ENCODE results near the gene OR10H5. TPM values are rescaled to one million over a fixed set of nuclear protein-coding genes. Genes with fewer than 3 reads are reported as not detected.
A peak's percentile ranks its signal among the peaks of the same experiment; 100 is the strongest.
"Not testable (repeated sequence)": the region's sequence is repeated elsewhere in the genome, so short reads cannot be mapped to it uniquely, and the experiment has no call there.

OR10H5 gene
- total RNA-seq, 1 donor from 2014 or later, result not detected

GRCh38 chr19:15831626-15832025, 44.2 kb downstream of the OR10H5 start:
- DNase-seq (ENCODE audit: low spot score), result no peak
- H3K4me1 Mint-ChIP-seq (ENCODE audit: unreplicated experiment), result no peaks in the 10 kb centered on the region
- peaks cover 30% of the 10 kb centered on the region for H3K9me3 Mint-ChIP-seq (ENCODE audit: unreplicated experiment)
- H3K27me3 Mint-ChIP-seq (ENCODE audit: unreplicated experiment), result peaks cover 5% of the 10 kb centered on the region
- TF ChIP-seq CTCF (IDR thresholded peaks at IDR 0.05; ENCODE audit: unreplicated experiment), result no peak
- H3K36me3 Mint-ChIP-seq (ENCODE audit: low read depth, unreplicated experiment), result peaks cover 29% of the 10 kb centered on the region
- H3K4me3 Mint-ChIP-seq (ENCODE audit: unreplicated experiment), result no peak overlapping the region
- no peak overlapping the region for H3K27ac Mint-ChIP-seq (ENCODE audit: unreplicated experiment)

DNA sequence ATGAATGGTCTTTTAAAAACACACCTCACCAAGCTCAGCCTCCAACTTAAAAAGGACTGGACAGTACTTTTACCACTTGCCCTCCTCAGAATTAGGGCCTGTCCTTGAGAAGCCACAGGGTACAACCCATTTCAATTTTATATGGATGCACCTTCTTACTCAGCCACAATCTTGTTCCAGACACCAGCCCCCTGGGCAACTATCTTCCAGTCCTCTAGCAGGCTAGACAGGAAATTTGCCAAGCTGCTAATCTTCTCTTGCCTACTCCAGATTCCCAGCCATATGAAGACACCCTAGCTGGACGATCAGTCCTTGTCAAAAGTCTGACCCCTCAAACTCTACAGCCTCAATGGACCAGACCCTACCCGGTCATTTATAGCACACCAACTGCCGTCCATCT, 46.8 kb downstream of the OR10H5 start:
- DNase-seq (ENCODE audit: low spot score); H3K4me1 Mint-ChIP-seq (ENCODE audit: unreplicated experiment); H3K27ac Mint-ChIP-seq (ENCODE audit: unreplicated experiment); H3K4me3 Mint-ChIP-seq (ENCODE audit: unreplicated experiment); H3K27me3 Mint-ChIP-seq (ENCODE audit: unreplicated experiment): not testable (repeated sequence)
- H3K9me3 Mint-ChIP-seq (ENCODE audit: unreplicated experiment), result peaks cover 35% of the 10 kb centered on the region
- peaks cover 27% of the 10 kb centered on the region for H3K36me3 Mint-ChIP-seq (ENCODE audit: low read depth, unreplicated experiment)

DNA sequence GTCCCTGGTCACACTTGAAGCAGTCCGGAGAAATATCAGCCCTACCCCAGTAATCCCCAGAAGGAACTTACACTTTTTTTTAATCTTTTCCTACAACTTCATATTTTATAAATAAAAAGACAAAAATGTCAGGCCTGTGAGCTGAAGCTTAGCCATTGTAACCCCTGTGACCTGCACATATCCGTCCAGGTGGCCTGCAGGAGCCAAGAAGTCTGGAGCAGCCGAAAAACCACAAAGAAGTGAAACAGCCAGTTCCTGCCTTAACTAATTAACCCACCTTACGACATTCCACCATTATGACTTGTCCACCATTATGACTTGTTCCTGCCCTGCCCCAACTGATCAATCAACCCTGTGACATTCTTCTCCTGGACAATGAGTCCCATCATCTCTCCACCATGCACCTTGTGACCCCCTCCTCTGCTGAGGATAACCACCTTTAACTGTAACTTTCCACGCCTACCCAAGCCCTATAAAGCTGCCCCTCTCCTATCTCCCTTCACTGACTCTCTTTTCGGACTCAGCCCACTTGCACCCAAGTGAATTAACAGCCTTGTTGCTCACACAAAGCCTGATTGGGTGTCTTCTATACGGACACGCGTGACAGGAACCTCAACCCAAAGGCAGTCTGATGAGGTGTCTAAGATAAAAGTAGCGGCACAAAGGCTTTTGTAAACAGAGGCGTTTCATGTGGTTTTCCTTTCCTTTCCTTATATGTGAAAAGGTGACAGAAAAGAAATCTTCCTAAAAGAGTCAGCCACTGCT, 48.3 kb downstream of the OR10H5 start:
- H3K36me3 Mint-ChIP-seq (ENCODE audit: low read depth, unreplicated experiment), result peaks cover 23% of the 10 kb centered on the region
- peaks cover 26% of the 10 kb centered on the region for H3K9me3 Mint-ChIP-seq (ENCODE audit: unreplicated experiment)
- DNase-seq (ENCODE audit: low spot score); H3K27me3 Mint-ChIP-seq (ENCODE audit: unreplicated experiment); H3K4me1 Mint-ChIP-seq (ENCODE audit: unreplicated experiment); H3K27ac Mint-ChIP-seq (ENCODE audit: unreplicated experiment): not testable (repeated sequence)
- peak overlapping the region; percentile 44 for H3K4me3 Mint-ChIP-seq (ENCODE audit: unreplicated experiment)

DNA sequence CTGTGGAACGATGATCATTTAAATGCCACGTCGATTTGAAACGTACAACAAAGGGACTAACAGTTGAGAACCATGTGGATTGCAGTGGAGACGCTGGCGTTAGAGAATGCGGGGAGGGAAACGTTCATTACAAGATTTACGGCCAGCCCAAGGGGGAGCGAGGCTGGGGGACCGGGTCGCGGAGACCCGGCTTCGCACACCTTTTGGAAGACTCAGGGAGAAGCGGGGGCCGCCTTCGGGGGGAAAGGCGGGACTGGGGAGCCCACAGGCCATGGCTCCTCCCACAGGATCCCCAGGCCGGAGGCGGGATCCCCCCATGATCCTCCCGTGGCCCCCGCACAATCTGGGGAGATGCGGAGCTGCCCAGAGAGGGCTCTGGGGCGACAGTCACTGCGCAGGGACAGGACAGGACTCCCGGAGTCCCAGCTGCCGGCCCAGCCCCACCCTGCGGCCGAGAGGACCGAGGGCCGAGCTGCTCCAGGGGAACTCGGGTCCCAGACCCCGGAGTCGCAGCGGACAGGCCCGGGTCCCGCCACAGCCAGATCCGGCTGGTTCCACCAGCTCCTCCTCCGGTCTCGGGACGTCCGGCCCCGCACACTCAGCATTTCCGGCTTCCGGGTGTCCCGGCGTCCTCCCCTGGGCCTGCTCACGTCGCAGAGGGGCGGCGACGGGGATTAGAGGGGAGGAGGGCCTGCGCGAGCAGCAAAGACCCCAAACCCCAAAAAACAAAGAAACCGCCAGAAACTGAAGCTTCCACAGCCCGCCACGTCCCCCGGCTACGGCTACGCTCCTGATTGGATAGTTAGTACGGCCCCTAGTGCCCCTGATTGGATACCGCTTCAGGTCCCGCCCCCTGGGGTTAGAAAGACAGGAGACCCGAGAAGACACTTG, 49.1 kb downstream of the OR10H5 start:
- TF ChIP-seq CTCF (IDR thresholded peaks at IDR 0.05; ENCODE audit: unreplicated experiment), result no peak
- DNase-seq (ENCODE audit: low spot score), result no peak
- Mint-ChIP-seq H3K9me3 (ENCODE audit: unreplicated experiment) (peaks cover 24% of the 10 kb centered on the region), H3K36me3 (ENCODE audit: low read depth, unreplicated experiment) (peaks cover 21% of the 10 kb centered on the region), H3K4me1 (ENCODE audit: unreplicated experiment) (no peaks in the 10 kb centered on the region), H3K27me3 (ENCODE audit: unreplicated experiment) (peaks cover 8% of the 10 kb centered on the region), H3K4me3 (ENCODE audit: unreplicated experiment) (peak overlapping the region; percentile 44), H3K27ac (ENCODE audit: unreplicated experiment) (peak overlapping the region; percentile 28)

DNA sequence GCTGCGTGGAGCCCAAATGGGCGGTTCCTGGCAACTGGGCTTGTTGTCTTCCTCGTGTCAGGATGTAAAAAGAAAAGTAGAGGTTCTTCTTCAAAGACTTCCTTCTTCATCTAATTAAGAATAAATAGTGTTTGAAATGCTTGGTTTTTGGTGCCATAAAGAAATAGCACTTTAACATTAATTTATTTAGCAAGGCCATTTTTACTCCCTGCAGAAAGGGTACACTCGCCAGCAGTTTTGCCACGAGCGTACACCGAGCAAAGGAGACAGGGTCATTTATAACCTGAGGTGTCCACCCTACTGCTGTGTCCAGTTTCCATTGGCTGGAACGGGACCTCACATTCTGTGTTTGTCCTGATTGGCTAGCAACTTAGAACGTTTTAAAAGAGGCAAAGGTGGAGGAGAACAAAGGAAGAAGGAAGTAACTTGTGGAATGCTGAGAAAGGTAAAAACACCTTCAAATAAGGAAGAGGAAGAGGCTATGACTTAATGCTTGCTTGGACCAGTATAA, 49.8 kb downstream of the OR10H5 start:
- H3K4me1 Mint-ChIP-seq (ENCODE audit: unreplicated experiment), result no peaks in the 10 kb centered on the region
- peak overlapping the region; percentile 28 for H3K27ac Mint-ChIP-seq (ENCODE audit: unreplicated experiment)
- peaks cover 29% of the 10 kb centered on the region for H3K9me3 Mint-ChIP-seq (ENCODE audit: unreplicated experiment)
- no peak for DNase-seq (ENCODE audit: low spot score)
- H3K4me3 Mint-ChIP-seq (ENCODE audit: unreplicated experiment), result no peak overlapping the region
- no peak for TF ChIP-seq CTCF (IDR thresholded peaks at IDR 0.05; ENCODE audit: unreplicated experiment)
- H3K27me3 Mint-ChIP-seq (ENCODE audit: unreplicated experiment), result peaks cover 8% of the 10 kb centered on the region
- peaks cover 21% of the 10 kb centered on the region for H3K36me3 Mint-ChIP-seq (ENCODE audit: low read depth, unreplicated experiment)
